Heart left ventricle (tissue), 16 donors: ENCODE measurements around the gene LMCD1. TPM values are rescaled to one million over a fixed set of nuclear protein-coding genes. Genes with fewer than 3 reads are reported as not detected.

Source experiments
- ATAC-seq, 4 donors: fragments of 200-7000 bp; cut with Tn5 transposase; one replicate each; pipeline ENCODE4 v1.9.1; 2020 to 2022; ENCODE audit warnings: moderate library complexity in 4 of 4, mild to moderate bottlenecking in 3 of 4, moderate number of reproducible peaks in 1 of 4
- DNase-seq, 5 donors: peaks; one replicate each; pipeline ENCODE4 v3.0.0-alpha.2; 2020
- H3K27ac ChIP-seq, 12 donors: fragments of 200-600 bp; sonication (generic) in 4 of 12; one replicate each; pipeline versions ENCODE4 v1.5.0 to v1.8.0; 2016 to 2022; ENCODE audit warnings: mild to moderate bottlenecking in 2 of 12
- H3K27me3 ChIP-seq, 9 donors: fragments of 200-600 bp; sonication (generic) in 2 of 9; one replicate each; pipeline versions ENCODE4 v1.5.1 to v1.8.0; 2016 to 2022; ENCODE audit warnings: mild to moderate bottlenecking in 3 of 9
- H3K36me3 ChIP-seq, 9 donors: fragments of 200-600 bp; sonication (generic) in 2 of 9; one replicate each; pipeline versions ENCODE4 v1.5.0 to v1.8.0; 2018 to 2022; ENCODE audit warnings: mild to moderate bottlenecking in 2 of 9
- H3K4me1 ChIP-seq, 12 donors: fragments of 200-600 bp; sonication (generic) in 4 of 12; one replicate each; pipeline versions ENCODE4 v1.5.0 to v1.8.0; 2016 to 2022; ENCODE audit warnings: mild to moderate bottlenecking in 3 of 12
- H3K4me3 ChIP-seq, 12 donors: fragments of 200-600 bp; sonication (generic) in 4 of 12; one replicate each; pipeline versions ENCODE4 v1.5.0 to v1.8.0; 2017 to 2022; ENCODE audit warnings: mild to moderate bottlenecking in 9 of 12, moderate library complexity in 4 of 12
- H3K9me3 ChIP-seq, 12 donors: fragments of 200-600 bp; sonication (generic) in 4 of 12; one replicate each; pipeline versions ENCODE4 v1.5.0 to v1.8.0; 2016 to 2022; ENCODE audit warnings: mild to moderate bottlenecking in 1 of 12
- CTCF ChIP-seq, 12 donors: fragments of 200-600 bp; sonication (generic) in 4 of 12; IDR thresholded peaks; one replicate each; pipeline versions ENCODE4 v1.5.0 to v1.8.0; 2018 to 2022; ENCODE audit warnings: antibody characterized with exemption in 12 of 12, mild to moderate bottlenecking in 5 of 12
- POLR2A ChIP-seq, 2 donors: fragments of 450-650 bp; IDR thresholded peaks; one replicate each; pipeline ENCODE4 v1.6.1; 2017; ENCODE audit warnings: antibody characterized with exemption in 2 of 2, mild to moderate bottlenecking in 2 of 2, moderate library complexity in 2 of 2
- WGBS, 4 donors: extraction: QIAGEN DNeasy Blood & Tissue Kit in 2 of 4; methylation state at CpG; one replicate each; pipeline versions ENCODE4 v1.1.5 to v1.1.7; 2013 to 2018; 5-methylcytosine and 5-hydroxymethylcytosine counted together
- intact Hi-C, 10 donors: fragments of 100-400 bp; cut with DNase I; formaldehyde crosslinking; loops; one replicate each; pipeline versions ENCODE4 v1.11.1 to v1.14.2; 2022
- polyA plus RNA-seq, 2 donors: library from polyadenylated mRNA; stranded (reverse); fragments of 200-250 nt; gene quantifications; one replicate each; pipeline ENCODE4 v1.2.3, GENCODE V29; 2013
- total RNA-seq, 9 donors: library from RNA; depleted of rRNA in 2 of 9; stranded (reverse); fragments of >200 nt in 2 of 9; fragmentation: NEBNext Ultra II Directional in 3 of 9; extraction: Animal tissue kit (Norgen Biotek cat#: 25700) in 3 of 9; gene quantifications; one replicate each; pipeline versions ENCODE4 v1.1.0 to v1.2.4, GENCODE V29; 2016 to 2023
- donor health status: ischemic (EF 13 %, LVEDD 7.1; RV severe dilation, severe dysfunction).
- donor health status: healthy with polysubstance abuse.
- donor health status: DM: no; HTN: yes; CAD: no.
- donor health status: DM: no; HTN: no; CAD: no.
- donor health status: ischemic (EF 25% LVEDD 6.9; RV normal size, moderate dysfunction).
- donor health status: ischemic (EF 25% LVEDD 5.7; RV mildly dilated, moderate dysfunction).
- donor health status: healthy.
- donor health status: DM: yes; HTN: yes; CAD: no.
- donor health status: ischemic (EF 35%, LVEDD 5.7; RV mildly dilated, moderate dysfunction).
- donor health status: nonischemic (EF 11% LVEDD 7.7; RV severe dilation, severe dysfunction).
- donor health status: DM: yes; HTN: yes; CAD: no.
- donor health status: PGD.
- donor health status: ischemic (EF 29% LVEDD 5.4; RV normal size, mild dysfunction).
- donor health status: nonischemic (EF 23%, LVEDD 6.1; RV moderate dilation, normal function).

LMCD1 gene
- total and polyA plus RNA-seq, 11 donors, result 34.9 to 661 (median 54.6) TPM

DNA sequence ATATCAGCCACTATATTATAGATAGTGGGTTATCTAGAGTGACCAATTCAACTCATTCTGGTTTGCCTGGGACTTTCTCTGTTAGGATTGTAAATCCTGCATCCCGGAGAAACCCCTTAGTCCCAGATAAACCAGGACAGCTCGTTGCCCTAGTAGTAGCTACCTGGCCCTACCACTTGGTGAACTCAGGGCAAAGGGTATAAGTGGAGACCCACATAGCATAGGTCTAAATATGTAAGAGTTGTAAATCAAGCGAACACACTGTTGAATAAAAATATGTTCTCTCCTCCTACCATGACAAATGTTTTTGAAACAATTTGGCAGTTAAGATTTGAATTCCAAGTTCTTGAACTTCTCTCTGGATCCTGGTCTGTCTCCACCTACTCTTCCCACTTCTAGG, 15.7 kb upstream of the LMCD1 start:
- DNase-seq (no peak), ATAC-seq (no peak)
- intact Hi-C loops, result loop anchor here in 1 of 10 donors (10.0 kb wide), 1 partner anchor 119 kb away; no protein-coding TSS in a partner anchor
- WGBS, 4 donors, result 65 to 96% (median 77%) methylated on average over 3 of the region's 3 CpGs
- H3K36me3 ChIP-seq, result no peaks in the 10 kb centered on the region
- H3K27me3 ChIP-seq, result no peaks in the 10 kb centered on the region
- no peak overlapping the region for H3K4me3 ChIP-seq
- H3K27ac ChIP-seq, result peak overlapping the region in 1 of 12 donors; percentile 43
- H3K9me3 ChIP-seq, result peaks cover 0 to 9% (median 0%) of the 10 kb centered on the region in 12 donors
- H3K4me1 ChIP-seq, result peaks cover 0 to 55% (median 38%) of the 10 kb centered on the region in 12 donors
- no peak for TF ChIP-seq POLR2A (IDR thresholded peaks at IDR 0.05)
- TF ChIP-seq CTCF (IDR thresholded peaks at IDR 0.05), result no peak

DNA sequence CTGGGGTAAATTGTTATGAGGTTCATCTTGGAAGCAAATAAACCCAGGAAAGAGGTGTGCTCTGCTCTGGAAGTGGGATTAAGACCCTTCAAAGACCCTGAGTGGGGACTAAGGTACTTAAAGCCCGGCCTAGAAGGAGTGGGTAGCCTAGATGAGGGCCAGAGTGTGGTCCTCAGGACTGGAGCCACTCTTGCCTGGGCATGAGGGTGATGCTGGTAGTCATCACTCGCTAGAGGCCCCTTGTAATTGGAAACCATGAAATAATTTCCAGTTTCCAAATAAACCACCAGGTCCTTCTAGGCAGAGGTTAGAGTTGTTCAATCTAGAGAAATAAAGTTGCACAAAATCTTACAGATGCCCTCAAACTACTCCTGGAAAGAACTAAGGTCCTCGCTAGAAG, 15.2 kb upstream of the LMCD1 start:
- H3K4me3 ChIP-seq, result no peak overlapping the region
- TF ChIP-seq POLR2A (IDR thresholded peaks at IDR 0.05) (no peak), CTCF (IDR thresholded peaks at IDR 0.05) (no peak)
- H3K27ac ChIP-seq, result no peak overlapping the region
- DNase-seq, result no peak
- peaks cover 0 to 9% (median 0%) of the 10 kb centered on the region in 12 donors for H3K9me3 ChIP-seq
- WGBS, 4 donors, result 95 to 98% (median 96%) methylated on average over 3 of the region's 3 CpGs
- H3K27me3 ChIP-seq, result no peaks in the 10 kb centered on the region
- H3K36me3 ChIP-seq, result no peaks in the 10 kb centered on the region
- peaks cover 0 to 55% (median 37%) of the 10 kb centered on the region in 12 donors for H3K4me1 ChIP-seq
- intact Hi-C loops, result loop anchor here in 1 of 10 donors (10.0 kb wide), 1 partner anchor 118 kb away; no protein-coding TSS in a partner anchor
- no peak for ATAC-seq

DNA sequence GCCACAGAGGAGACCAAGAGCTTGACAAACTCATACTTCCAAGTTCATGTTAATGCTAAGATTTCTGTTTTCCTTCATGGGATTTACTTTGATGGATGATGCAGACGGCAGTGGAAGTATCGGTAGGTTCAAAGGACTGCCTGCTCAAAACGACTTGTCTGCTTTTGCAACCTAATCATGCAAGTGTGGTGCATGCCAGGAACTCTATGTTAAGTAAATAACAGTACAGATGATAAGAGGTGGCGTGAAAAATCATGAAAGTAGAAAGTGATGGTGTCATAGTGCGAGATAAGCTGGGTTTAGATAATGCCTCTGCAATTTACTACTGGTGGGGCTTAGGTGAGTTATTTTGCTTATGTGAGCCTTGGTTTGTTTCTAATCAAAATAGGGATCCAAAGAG, 14.7 kb upstream of the LMCD1 start:
- TF ChIP-seq POLR2A (IDR thresholded peaks at IDR 0.05), result no peak
- TF ChIP-seq CTCF (IDR thresholded peaks at IDR 0.05), result no peak
- intact Hi-C loops, result loop anchor here in 1 of 10 donors (10.0 kb wide), 1 partner anchor 118 kb away; no protein-coding TSS in a partner anchor
- Histone ChIP-seq H3K27me3 (no peaks in the 10 kb centered on the region), H3K27ac (no peak overlapping the region), H3K4me1 (peaks cover 0 to 55% (median 33%) of the 10 kb centered on the region in 12 donors), H3K4me3 (no peak overlapping the region), H3K36me3 (no peaks in the 10 kb centered on the region), H3K9me3 (peaks cover 0 to 9% (median 0%) of the 10 kb centered on the region in 12 donors)
- DNase-seq, result no peak
- WGBS, 4 donors, result 41 to 65% (median 53%) methylated on average over 5 of the region's 5 CpGs
- ATAC-seq, result peak in 2 of 4 donors; percentile 31 to 34

GRCh38 chr3:8488411-8488810, 13.2 kb upstream of the LMCD1 start:
- Histone ChIP-seq H3K9me3 (peaks cover 0 to 9% (median 0%) of the 10 kb centered on the region in 12 donors), H3K27ac (no peak overlapping the region), H3K4me3 (no peak overlapping the region), H3K4me1 (peaks cover 0 to 41% (median 21%) of the 10 kb centered on the region in 12 donors), H3K27me3 (no peaks in the 10 kb centered on the region), H3K36me3 (no peaks in the 10 kb centered on the region)
- TF ChIP-seq CTCF (IDR thresholded peaks at IDR 0.05), result peak in 1 of 12 donors; percentile 11
- no peak for TF ChIP-seq POLR2A (IDR thresholded peaks at IDR 0.05)
- DNase-seq (no peak), ATAC-seq (no peak)
- 64 to 86% (median 77%) methylated on average over 3 of the region's 3 CpGs for WGBS, 4 donors
- intact Hi-C loops, result loop anchor here in 1 of 10 donors (10.0 kb wide), 1 partner anchor 116 kb away; no protein-coding TSS in a partner anchor
